AG20443 (cell line): ENCODE results near the gene KAT14.
A peak's percentile ranks its signal among the peaks of the same experiment; 100 is the strongest.
"Not testable (repeated sequence)": the region's sequence is repeated elsewhere in the genome, so short reads cannot be mapped to it uniquely, and the experiment has no call there.

Source experiments
- DNase-seq: peaks from one replicate; pipeline ENCODE4 v3.0.0; 2012; ENCODE audit warnings: low spot score, mixed read lengths

Gene KAT14, protein sequence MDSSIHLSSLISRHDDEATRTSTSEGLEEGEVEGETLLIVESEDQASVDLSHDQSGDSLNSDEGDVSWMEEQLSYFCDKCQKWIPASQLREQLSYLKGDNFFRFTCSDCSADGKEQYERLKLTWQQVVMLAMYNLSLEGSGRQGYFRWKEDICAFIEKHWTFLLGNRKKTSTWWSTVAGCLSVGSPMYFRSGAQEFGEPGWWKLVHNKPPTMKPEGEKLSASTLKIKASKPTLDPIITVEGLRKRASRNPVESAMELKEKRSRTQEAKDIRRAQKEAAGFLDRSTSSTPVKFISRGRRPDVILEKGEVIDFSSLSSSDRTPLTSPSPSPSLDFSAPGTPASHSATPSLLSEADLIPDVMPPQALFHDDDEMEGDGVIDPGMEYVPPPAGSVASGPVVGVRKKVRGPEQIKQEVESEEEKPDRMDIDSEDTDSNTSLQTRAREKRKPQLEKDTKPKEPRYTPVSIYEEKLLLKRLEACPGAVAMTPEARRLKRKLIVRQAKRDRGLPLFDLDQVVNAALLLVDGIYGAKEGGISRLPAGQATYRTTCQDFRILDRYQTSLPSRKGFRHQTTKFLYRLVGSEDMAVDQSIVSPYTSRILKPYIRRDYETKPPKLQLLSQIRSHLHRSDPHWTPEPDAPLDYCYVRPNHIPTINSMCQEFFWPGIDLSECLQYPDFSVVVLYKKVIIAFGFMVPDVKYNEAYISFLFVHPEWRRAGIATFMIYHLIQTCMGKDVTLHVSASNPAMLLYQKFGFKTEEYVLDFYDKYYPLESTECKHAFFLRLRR

GRCh38 chr20:18137412-18138265 is at the start of gene KAT14, which contains the start of gene PET117:
Gene KAT14, plus strand, starts transcription at chr20:18137863. Its CDS starts 4,798 bp downstream, at chr20:18142661.
Gene PET117, plus strand, starts transcription at chr20:18137863. Its CDS starts 93 bp downstream, at chr20:18137956.
- peak; percentile 96 for DNase-seq

DNA sequence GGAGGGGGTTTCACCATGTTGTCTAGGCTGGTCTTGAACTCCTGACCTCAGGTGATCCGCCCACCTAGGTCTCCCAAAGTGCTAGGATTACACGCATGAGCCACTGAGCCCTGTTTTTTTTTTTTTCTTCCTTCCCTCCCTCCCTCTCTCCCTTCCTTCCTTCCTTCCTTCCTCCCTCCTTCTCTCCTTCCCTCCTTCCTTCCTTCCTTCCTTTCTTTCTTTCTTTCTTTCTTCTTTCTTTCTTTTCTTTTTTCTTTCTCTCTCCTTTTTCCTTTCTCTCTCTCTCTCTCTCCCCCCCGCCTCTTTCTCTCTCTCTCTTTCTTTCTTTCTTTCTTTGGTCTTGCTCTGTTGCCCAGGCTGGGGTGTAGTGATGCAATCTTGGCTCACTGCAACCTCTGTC is 49.4 kb upstream of the KAT14 start:
- DNase-seq: not testable (repeated sequence)

DNA sequence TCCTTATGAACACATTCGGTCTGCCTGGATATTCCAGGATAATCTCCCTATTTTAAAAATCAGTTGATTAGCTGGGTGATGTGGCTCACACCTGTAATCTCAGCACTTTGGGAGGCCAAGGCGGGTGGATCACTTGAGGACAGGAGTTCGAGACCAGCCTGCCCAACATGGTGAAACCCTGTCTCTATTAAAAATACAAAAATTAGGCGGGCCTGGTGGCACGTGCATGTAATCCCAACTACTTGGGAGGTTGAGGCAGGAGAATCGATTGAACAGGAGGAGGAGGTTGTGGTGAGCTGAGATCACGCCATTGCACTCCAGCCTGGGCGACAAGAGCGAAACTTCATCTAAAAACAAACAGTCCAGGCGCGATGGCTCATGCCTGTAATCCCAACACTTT is 48.8 kb upstream of the KAT14 start:
- DNase-seq: not testable (repeated sequence)

- no peak for DNase-seq
Measured at GRCh38 chr20:18090044-18090443, 47.6 kb upstream of the KAT14 start.

- DNase-seq: no peak
Measured at GRCh38 chr20:18090477-18090876, 47.2 kb upstream of the KAT14 start.

DNA sequence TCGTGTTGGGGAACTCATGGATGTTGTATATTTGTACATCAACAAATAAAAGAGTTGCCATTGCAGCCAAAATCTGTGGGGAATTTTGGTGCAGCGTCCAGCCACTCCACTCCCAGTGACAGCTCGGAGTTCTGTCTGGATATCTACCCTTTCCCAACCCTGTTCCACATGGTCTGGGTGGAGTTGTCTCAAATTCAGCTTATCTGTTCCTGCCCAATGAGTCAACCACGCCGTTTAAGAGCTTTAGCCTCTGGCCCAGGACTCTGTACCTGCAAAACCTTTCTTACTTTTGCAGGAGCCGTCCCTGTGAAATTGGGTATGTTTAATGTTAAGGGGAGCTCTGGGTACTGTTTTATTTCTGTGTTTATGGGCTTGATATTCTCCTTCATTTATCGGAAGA is 46.0 kb upstream of the KAT14 start:
- no peak for DNase-seq

- DNase-seq: no peak
Measured at GRCh38 chr20:18092890-18093289, 44.8 kb upstream of the KAT14 start.

DNA sequence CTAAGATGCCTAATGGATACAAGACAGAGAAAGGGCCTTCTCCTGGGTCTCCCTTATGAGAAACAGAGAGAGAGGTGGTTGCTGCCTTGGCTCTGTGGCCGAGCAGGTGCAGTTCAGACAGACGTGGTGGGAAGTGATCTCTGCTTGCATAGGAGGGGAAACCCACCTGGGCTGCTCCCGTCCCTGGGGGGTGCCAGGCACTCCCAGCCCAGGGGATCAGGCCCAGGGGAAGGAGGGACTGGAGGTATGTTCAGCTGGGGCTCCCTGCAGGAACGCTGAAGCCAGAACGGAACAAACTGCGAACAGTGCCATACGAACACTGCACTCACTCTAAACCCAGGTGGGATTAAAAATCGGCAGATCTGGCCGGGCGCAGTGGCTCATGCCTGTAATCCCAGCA is 44.3 kb upstream of the KAT14 start:
- no peak for DNase-seq

GRCh38 chr20:18094191-18094590 is 43.5 kb upstream of the KAT14 start:
- no peak for DNase-seq

DNA sequence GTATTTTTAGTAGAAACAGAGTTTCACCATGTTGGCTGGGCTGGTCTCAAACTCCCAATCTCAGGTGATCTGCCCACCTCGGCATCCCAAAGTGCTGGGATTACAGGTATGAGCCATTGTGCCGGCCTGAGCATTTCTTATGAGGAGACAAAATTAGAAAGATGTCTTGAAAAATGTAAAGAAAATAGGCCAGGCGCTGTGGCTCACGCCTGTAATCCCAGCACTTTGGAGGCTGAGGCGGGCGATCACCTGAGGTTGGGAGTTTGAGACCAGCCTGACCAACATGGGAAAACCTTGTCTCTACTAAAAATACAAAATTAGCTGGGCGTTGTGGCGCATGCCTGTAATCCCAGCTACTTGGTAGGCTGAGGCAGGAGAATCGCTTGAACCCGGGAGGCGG is 37.1 kb upstream of the KAT14 start:
- not testable (repeated sequence) for DNase-seq

DNA sequence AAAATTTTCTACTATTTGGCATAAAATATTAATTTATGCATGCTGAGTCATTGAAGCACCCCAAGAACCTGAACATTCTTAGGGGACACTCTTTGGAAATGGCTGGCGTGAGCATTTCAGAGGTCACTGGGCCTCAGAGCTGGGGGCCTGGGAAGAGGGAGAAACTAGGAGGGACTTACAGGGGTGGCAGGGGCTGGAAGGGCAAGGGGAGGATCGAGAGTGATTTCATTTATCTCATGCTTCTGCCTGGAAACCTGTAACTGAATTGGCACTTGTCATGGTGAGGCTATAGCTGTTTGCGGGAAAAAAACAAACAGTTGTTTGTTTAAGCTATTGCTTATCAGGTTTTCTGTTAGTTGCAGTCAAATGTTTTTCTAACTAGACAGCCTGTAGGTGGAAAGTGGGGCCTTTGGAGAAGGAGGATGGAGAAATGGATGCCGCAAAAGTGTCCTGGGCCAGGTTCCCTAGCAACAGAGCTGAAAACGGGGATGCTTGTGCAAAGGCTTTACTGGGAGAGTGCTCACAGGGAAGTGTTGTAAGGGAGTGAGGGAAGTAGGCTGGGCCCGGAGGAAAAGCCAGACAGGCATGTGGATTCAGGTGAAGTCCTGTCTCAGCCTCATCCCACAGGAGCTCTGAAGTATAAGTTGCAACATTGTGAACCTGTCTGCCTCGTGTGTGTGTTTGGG is 36.4 kb upstream of the KAT14 start:
- no peak for DNase-seq

DNA sequence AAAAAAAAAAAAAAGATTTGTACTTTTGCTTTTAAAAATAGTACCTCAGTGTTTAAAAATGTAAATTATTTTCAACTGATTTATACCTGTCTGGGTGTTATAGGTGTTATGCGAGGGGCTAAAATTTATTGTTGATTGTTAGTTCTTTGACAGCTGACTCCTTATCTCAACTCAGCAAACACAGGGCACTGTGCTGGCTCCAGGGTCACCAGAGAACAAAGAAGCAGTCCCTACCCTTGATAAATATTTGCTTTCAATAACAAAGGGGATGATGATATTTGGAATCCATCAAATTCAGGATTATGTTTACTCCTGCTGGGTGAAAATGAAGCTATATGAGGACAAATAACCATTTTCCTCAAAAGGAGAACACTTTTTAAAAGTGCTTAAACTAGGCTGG is 34.2 kb upstream of the KAT14 start:
- no peak for DNase-seq

DNA sequence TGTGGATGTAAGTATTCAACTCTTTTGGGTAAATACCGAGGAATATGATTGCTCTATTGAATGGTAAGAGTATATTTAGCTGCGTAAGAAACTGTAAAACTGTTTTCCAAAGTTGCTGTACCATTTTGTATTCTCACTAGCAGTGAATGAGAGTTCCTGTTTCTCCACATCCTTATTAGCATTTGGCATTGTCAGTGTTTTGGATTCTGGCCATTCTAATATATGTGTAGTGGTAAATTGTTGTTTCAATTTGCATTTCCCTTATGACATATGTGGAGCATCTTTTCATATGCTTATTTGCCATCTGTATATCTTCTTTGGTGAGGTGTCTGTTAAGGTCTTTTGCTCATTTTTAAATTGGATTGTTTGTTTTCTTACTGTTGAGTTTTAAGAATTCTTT is 29.3 kb upstream of the KAT14 start:
- no peak for DNase-seq

GRCh38 chr20:18128574-18128973 is 9.1 kb upstream of the KAT14 start:
- DNase-seq: not testable (repeated sequence)

GRCh38 chr20:18132663-18133062 is 5.0 kb upstream of the KAT14 start:
- DNase-seq: no peak

DNA sequence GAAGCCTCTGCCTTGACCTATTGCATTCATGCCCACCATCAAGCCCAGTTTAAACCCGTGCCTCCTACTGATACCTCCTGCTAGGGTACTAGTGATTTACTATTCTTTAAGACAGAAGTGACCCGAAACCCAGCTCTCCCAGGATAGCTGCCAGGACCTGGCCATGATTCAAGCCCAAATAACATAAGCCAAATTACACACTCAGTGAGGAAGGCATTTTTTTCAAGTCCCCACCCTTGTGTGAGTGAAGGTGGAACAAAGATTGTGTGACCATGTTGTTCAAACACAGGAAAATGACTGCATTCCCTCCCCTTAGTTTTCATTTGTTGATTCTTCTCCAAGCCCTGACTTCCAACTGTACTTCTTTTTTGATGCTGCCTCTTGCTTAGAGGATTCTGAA is 3.7 kb upstream of the KAT14 start:
- no peak for DNase-seq

DNA sequence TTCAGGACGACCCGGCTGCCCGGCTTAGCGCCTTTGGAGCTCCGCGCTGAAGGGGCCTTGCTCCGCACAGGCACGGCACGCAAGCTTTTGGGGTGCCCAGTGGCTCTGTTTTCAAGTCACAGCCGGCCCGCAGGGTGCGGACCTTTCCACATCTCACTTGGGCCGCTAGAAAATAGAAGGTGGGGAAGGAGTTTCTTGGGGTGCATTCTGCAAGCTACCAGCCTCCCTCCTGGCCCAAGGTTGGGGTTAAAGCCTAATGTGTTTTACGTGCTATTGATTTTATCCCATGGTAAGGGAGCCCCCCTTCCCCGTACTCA is 561 bp downstream of the KAT14 start:
- no peak for DNase-seq

DNA sequence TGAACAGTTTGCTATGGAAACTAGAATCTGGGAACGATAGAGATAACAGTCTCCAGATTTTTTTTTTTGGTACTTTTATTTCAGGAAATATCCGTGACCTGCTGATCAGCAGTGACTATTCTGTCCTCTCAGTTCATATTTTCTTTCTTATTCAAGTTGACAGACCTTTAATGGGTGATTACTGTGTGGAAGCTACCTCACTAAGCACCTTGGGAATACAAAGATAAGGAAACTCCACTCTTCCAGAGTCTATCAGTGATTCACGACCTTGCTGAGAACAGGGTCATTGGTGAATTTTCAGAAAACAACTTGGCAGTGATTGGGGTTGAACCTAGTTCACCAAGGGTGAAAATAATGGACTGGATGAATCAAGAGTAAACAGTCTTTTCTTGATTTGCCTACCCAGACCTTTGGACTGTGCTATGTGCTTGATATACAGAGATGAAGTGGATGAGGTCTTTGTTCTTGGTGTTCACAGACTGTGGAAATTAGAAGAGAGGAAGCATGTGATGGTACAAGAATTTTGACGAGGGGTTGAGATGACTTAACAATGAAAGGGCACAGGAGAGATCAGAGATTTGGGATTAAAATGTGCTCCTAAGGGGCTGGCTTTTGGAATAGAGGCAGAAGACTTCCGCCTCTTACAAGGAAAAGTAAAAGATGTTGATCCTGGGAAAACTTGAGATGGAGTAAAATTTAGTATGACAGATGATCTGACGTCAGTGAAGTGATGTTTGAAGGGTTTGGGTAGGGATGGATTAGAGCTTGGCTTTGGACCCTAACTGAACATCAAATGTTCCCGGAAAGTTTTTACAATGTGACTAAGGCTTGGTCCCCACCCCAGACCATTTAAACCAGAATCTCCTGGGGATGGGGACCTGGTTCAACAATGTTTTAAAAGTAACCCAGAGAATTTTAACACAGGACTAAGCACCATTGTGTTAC is 1.2 kb downstream of the KAT14 start:
- DNase-seq: no peak

- DNase-seq: no peak
Measured at GRCh38 chr20:18139832-18140231, 2.2 kb downstream of the KAT14 start.

GRCh38 chr20:18144541-18145099 is 7.0 kb downstream of the KAT14 start:
- no peak for DNase-seq
